Measurements from ENCODE around the gene NME3. TPM values are rescaled to one million over a fixed set of nuclear protein-coding genes. Genes with fewer than 3 reads are reported as not detected.

The NME3 gene
- total and polyA plus RNA-seq, 8 donors = 18.7 to 420 (median 118) TPM

GRCh38 chr16:1788095-1788707 lies 16.9 kb upstream of the NME3 start:
- Histone ChIP-seq H3K9me3 (no peaks in the 10 kb centered on the region), H3K27ac (no peak overlapping the region)
- DNase-seq = peak in 1 of 2 donors; percentile 2

GRCh38 chr16:1787322-1788094 lies 16.2 kb upstream of the NME3 start:
- Histone ChIP-seq H3K27ac (no peak overlapping the region), H3K9me3 (no peaks in the 10 kb centered on the region), H3K4me3 (no peak overlapping the region), H3K36me3 (peaks cover 17 to 75% (median 73%) of the 10 kb centered on the region in 4 donors), H3K4me1 (peaks cover 23 to 42% (median 38%) of the 10 kb centered on the region in 4 donors), H3K27me3 (no peaks in the 10 kb centered on the region)
- peak in 1 of 2 donors; percentile 3 for DNase-seq
- intact Hi-C loops (cut with DNase I; ENCODE audit: low total_unique reads) = no loop called here
- TF ChIP-seq EP300 (IDR thresholded peaks at IDR 0.05) (no peak), POLR2AphosphoS5 (IDR thresholded peaks at IDR 0.05) (no peak), POLR2A (IDR thresholded peaks at IDR 0.05) (no peak)
- TF ChIP-seq, protein P1, sequence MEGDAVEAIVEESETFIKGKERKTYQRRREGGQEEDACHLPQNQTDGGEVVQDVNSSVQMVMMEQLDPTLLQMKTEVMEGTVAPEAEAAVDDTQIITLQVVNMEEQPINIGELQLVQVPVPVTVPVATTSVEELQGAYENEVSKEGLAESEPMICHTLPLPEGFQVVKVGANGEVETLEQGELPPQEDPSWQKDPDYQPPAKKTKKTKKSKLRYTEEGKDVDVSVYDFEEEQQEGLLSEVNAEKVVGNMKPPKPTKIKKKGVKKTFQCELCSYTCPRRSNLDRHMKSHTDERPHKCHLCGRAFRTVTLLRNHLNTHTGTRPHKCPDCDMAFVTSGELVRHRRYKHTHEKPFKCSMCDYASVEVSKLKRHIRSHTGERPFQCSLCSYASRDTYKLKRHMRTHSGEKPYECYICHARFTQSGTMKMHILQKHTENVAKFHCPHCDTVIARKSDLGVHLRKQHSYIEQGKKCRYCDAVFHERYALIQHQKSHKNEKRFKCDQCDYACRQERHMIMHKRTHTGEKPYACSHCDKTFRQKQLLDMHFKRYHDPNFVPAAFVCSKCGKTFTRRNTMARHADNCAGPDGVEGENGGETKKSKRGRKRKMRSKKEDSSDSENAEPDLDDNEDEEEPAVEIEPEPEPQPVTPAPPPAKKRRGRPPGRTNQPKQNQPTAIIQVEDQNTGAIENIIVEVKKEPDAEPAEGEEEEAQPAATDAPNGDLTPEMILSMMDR (IDR thresholded peaks at IDR 0.05) = no peak
- WGBS, 5 donors = 85 to 92% (median 89%) methylated on average over 28 to 44 of the region's 44 CpGs

More at GRCh38 chr16:1788095-1788707, 16.9 kb upstream of the NME3 start:
- intact Hi-C loops (cut with DNase I; ENCODE audit: low total_unique reads) = no loop called here
- Histone ChIP-seq H3K4me1 (peaks cover 23 to 49% (median 44%) of the 10 kb centered on the region in 4 donors), H3K36me3 (peaks cover 17 to 78% (median 75%) of the 10 kb centered on the region in 4 donors), H3K4me3 (no peak overlapping the region), H3K27me3 (no peaks in the 10 kb centered on the region)
- 88 to 90% (median 89%) methylated on average over 34 to 38 of the region's 38 CpGs for WGBS, 5 donors
- TF ChIP-seq, protein P1 (IDR thresholded peaks at IDR 0.05) = no peak
- TF ChIP-seq POLR2AphosphoS5 (IDR thresholded peaks at IDR 0.05) (no peak), POLR2A (IDR thresholded peaks at IDR 0.05) (no peak), EP300 (IDR thresholded peaks at IDR 0.05) (no peak)

DNA sequence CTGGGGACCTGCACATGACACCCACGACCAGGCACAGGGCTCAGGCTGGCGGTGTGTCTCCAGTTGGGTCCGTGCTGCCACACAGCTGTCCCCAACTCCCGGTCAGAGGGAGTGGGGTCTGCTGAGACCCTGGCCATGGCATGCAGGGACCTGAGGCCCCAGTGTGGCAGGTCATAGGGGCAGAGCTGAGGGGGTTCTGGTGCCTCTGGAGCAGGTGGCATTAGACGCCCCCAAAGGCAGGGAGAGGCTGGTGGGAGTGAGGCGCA lies 15.6 kb upstream of the NME3 start:
- H3K4me1 ChIP-seq = peaks cover 23 to 39% (median 36%) of the 10 kb centered on the region in 4 donors
- TF ChIP-seq, protein P1 (IDR thresholded peaks at IDR 0.05) = no peak
- TF ChIP-seq POLR2AphosphoS5 (IDR thresholded peaks at IDR 0.05) = no peak
- no peak for TF ChIP-seq POLR2A (IDR thresholded peaks at IDR 0.05)
- no peak for TF ChIP-seq EP300 (IDR thresholded peaks at IDR 0.05)
- H3K36me3 ChIP-seq = peaks cover 17 to 70% (median 69%) of the 10 kb centered on the region in 4 donors
- H3K9me3 ChIP-seq = no peaks in the 10 kb centered on the region
- DNase-seq = peak in 1 of 2 donors; percentile 0
- WGBS, 5 donors = 80 to 94% (median 88%) methylated on average over 3 to 6 of the region's 6 CpGs
- H3K27ac ChIP-seq = no peak overlapping the region
- intact Hi-C loops (cut with DNase I; ENCODE audit: low total_unique reads) = no loop called here
- no peak overlapping the region for H3K4me3 ChIP-seq
- H3K27me3 ChIP-seq = no peaks in the 10 kb centered on the region

- intact Hi-C loops (cut with DNase I; ENCODE audit: low total_unique reads) = no loop called here
- TF ChIP-seq EP300 (IDR thresholded peaks at IDR 0.05) = no peak
- TF ChIP-seq, protein P1 (IDR thresholded peaks at IDR 0.05) = no peak
- Histone ChIP-seq H3K4me1 (peaks cover 27 to 44% (median 41%) of the 10 kb centered on the region in 4 donors), H3K9me3 (no peaks in the 10 kb centered on the region), H3K27ac (no peak overlapping the region), H3K36me3 (peaks cover 17 to 65% (median 64%) of the 10 kb centered on the region in 4 donors), H3K4me3 (no peak overlapping the region), H3K27me3 (no peaks in the 10 kb centered on the region)
- 82 to 93% (median 87%) methylated on average over 23 to 51 of the region's 51 CpGs for WGBS, 5 donors
- DNase-seq = peak in 1 of 2 donors; percentile 8
Observed at GRCh38 chr16:1786242-1787055, 15.1 kb upstream of the NME3 start.
